HepG2 (cell line): ENCODE measurements around the gene ETS1. TPM values are rescaled to one million over a fixed set of nuclear protein-coding genes. Genes with fewer than 3 reads are reported as not detected.

ENCODE experiments used
- ATAC-seq: fragments of 200-7000 bp; cut with Tn5 transposase; 3 replicates; pipeline ENCODE4 v1.9.1; 2020; ENCODE audit warnings: mild to moderate bottlenecking, moderate library complexity
- BruUV-seq: library from RNA; stranded (reverse); fragments of 400-500 nt; replicated peaks from 2 replicates; lab custom pipeline; 2021; lab: Mats Ljungman, UMichigan
- CTCF ChIA-PET: fragments of 300-600 bp; formaldehyde crosslinking; extraction: SDS; loops from one replicate; lab custom pipeline; 2021; ENCODE audit warnings: low total read pairs, inconsistent platforms, low intra/inter-chr PET ratio; lab: Yijun Ruan, JAX
- POLR2A ChIA-PET: fragments of 350-600 bp; sonication (Branson Sonifier 250); formaldehyde crosslinking; loops from one replicate; lab custom pipeline; 2020; ENCODE audit warnings: antibody characterized with exemption, inconsistent platforms; lab: Yijun Ruan, JAX
- DNase-seq: peaks from one replicate; pipeline ENCODE4 v3.0.0-alpha.2; 2015; ENCODE audit warnings: low spot score
- FAIRE-seq: peaks from 3 replicates; lab custom pipeline; 2011; peaks lifted over from hg19 to GRCh38; lab: Jason Lieb, UNC
- H2AFZ ChIP-seq: one replicate; pipeline ENCODE4 v1.6.1; 2011; ENCODE audit warnings: low read length, inconsistent platforms
- H3K27ac ChIP-seq: fragments of 300-600 bp; 3 replicates; pipeline ENCODE4 v1.8.0; 2011; ENCODE audit warnings: mixed run types, mild to moderate bottlenecking, mixed read lengths, low read length, inconsistent platforms; ENCODE audit not compliant: insufficient read depth; ENCODE audit errors: extremely low read length
- H3K27me3 ChIP-seq, 2 experiments: fragments of 200-600 bp in 1 of 2; 2 replicates in 1 of 2; 3 replicates in 1 of 2; pipeline versions ENCODE4 v1.6.0 to v1.8.0; 2011; ENCODE audit warnings: low read length in 2 of 2, mild to moderate bottlenecking in 2 of 2, moderate library complexity in 2 of 2, inconsistent platforms in 1 of 2; ENCODE audit not compliant: insufficient read depth in 2 of 2, control insufficient read depth in 1 of 2
- H3K36me3 ChIP-seq, 2 experiments: fragments of 200-600 bp in 1 of 2; replicated peaks in 1 of 2; 2 replicates in 1 of 2; 3 replicates in 1 of 2; pipeline versions ENCODE4 v1.5.1 to v1.8.0; 2011; ENCODE audit warnings: low read length in 2 of 2, inconsistent platforms in 1 of 2; ENCODE audit not compliant: insufficient read depth in 2 of 2, control insufficient read depth in 1 of 2
- H3K4me1 ChIP-seq: 2 replicates; pipeline ENCODE4 v1.5.1; 2012; ENCODE audit warnings: low read length, inconsistent platforms; ENCODE audit not compliant: insufficient read depth
- H3K4me2 ChIP-seq: 2 replicates; pipeline ENCODE4 v1.6.0; 2011; ENCODE audit warnings: low read depth, low read length, inconsistent platforms
- H3K4me3 ChIP-seq, 3 experiments: fragments of 200-600 bp in 1 of 3; sonication (generic), shearing (Covaris generic) in 1 of 3; replicated peaks in 1 of 3; 2 replicates each; pipeline ENCODE4 v1.5.1; 2011 to 2016; ENCODE audit warnings: low read length in 3 of 3, inconsistent platforms in 2 of 3, low read depth in 2 of 3, mild to moderate bottlenecking in 2 of 3, control low read depth in 1 of 3, mixed read lengths in 1 of 3; ENCODE audit not compliant: insufficient read depth in 1 of 3
- H3K79me2 ChIP-seq: one replicate; pipeline ENCODE4 v1.6.1; 2011; ENCODE audit warnings: low read length, inconsistent platforms; ENCODE audit not compliant: insufficient read depth
- H3K9ac ChIP-seq: 2 replicates; pipeline ENCODE4 v1.6.0; 2011; ENCODE audit warnings: mild to moderate bottlenecking, low read depth, low read length, inconsistent platforms; ENCODE audit not compliant: insufficient read depth
- H3K9me3 ChIP-seq: 2 replicates; pipeline ENCODE4 v1.5.1; 2012; ENCODE audit warnings: mild to moderate bottlenecking, low read length
- H4K20me1 ChIP-seq: 2 replicates; pipeline ENCODE4 v1.6.0; 2011; ENCODE audit warnings: inconsistent platforms, mild to moderate bottlenecking, low read length, moderate library complexity; ENCODE audit not compliant: insufficient read depth
- ATF3 ChIP-seq: sonication (generic); formaldehyde crosslinking; IDR thresholded peaks from 2 replicates; pipeline ENCODE4 v1.4.0; 2020; ENCODE audit warnings: missing genetic modification reagents
- DNMT3B ChIP-seq: conservative IDR thresholded peaks from 2 replicates; pipeline ENCODE4 v1.6.1; 2016; ENCODE audit warnings: missing biosample characterization, control low read depth
- ERF ChIP-seq: IDR thresholded peaks from 2 replicates; pipeline ENCODE4 v1.6.1; 2018; ENCODE audit warnings: missing biosample characterization, missing genetic modification reagents
- FUBP1 ChIP-seq: sonication (generic); formaldehyde crosslinking; IDR thresholded peaks from 2 replicates; pipeline ENCODE4 v1.5.1; 2020; ENCODE audit warnings: missing genetic modification reagents, mild to moderate bottlenecking, borderline replicate concordance
- GATAD1 ChIP-seq: IDR thresholded peaks from 2 replicates; pipeline ENCODE4 v1.6.1; 2016; ENCODE audit warnings: missing genetic modification reagents, missing compliant biosample characterization
- HOXA5 ChIP-seq: sonication (generic); formaldehyde crosslinking; IDR thresholded peaks from 2 replicates; pipeline ENCODE4 v1.4.0; 2020; ENCODE audit warnings: missing genetic modification reagents
- MXI1 ChIP-seq: IDR thresholded peaks from 3 replicates; pipeline ENCODE4 v1.6.1; 2012; ENCODE audit warnings: low read depth, low read length, inconsistent platforms, borderline replicate concordance
- NCOA1 ChIP-seq: sonication (generic); formaldehyde crosslinking; IDR thresholded peaks from 2 replicates; pipeline ENCODE4 v1.9.0; 2021; ENCODE audit warnings: missing genetic modification reagents
- SSRP1 ChIP-seq: IDR thresholded peaks from 2 replicates; pipeline ENCODE4 v1.6.1; 2016; ENCODE audit warnings: control low read depth
- UBTF ChIP-seq: sonication (generic); formaldehyde crosslinking; IDR thresholded peaks from 2 replicates; pipeline ENCODE4 v1.4.0; 2020; ENCODE audit warnings: mild to moderate bottlenecking, missing genetic modification reagents
- YEATS2 ChIP-seq: sonication (generic); formaldehyde crosslinking; IDR thresholded peaks from 2 replicates; pipeline ENCODE4 v1.4.0; 2020; ENCODE audit warnings: missing genetic modification reagents, borderline replicate concordance
- ZC3H13 ChIP-seq: sonication (generic); formaldehyde crosslinking; IDR thresholded peaks from 2 replicates; pipeline ENCODE4 v1.8.1; 2023; ENCODE audit warnings: mild to moderate bottlenecking, missing genetic modification reagents, moderate library complexity
- ZFAT ChIP-seq: sonication (generic); formaldehyde crosslinking; conservative IDR thresholded peaks from 2 replicates; pipeline ENCODE4 v1.8.1; 2023; ENCODE audit warnings: missing genetic modification reagents, inconsistent platforms
- ZNF687 ChIP-seq: sonication (generic); formaldehyde crosslinking; IDR thresholded peaks from 2 replicates; pipeline ENCODE4 v1.5.1; 2020; ENCODE audit warnings: mild to moderate bottlenecking, missing genetic modification reagents, moderate library complexity
- WGBS: methylation state at CpG from one replicate; pipeline ENCODE4 v1.1.6; 2017; ENCODE audit warnings: low lambda C conversion rate; 5-methylcytosine and 5-hydroxymethylcytosine counted together
- in situ Hi-C: cut with HindIII; loops from 2 replicates; pipeline ENCODE4 v1.10.0; 2017; ENCODE audit warnings: low pct_unique_long_range_greater_than_20kb; ENCODE audit not compliant: extremely low pct_ligation_motif_present
- intact Hi-C: fragments of 100-400 bp; cut with micrococcal nuclease; formaldehyde crosslinking; loops from one replicate; pipeline ENCODE4 v1.10.0; 2022; ENCODE audit not compliant: unreplicated experiment
- polyA plus RNA-seq, 8 experiments: library from polyadenylated mRNA; depleted of rRNA in 3 of 8; stranded (reverse) in 7 of 8; unstranded in 1 of 8; fragments of >200 nt; fragmentation: Illumina TruSeq in 4 of 8; extraction: Trizol in 4 of 8; gene quantifications; 2 replicates each; pipeline versions ENCODE4 v1.2.1 to v1.2.3, GENCODE V29; 2011 to 2016; ENCODE audit warnings: low read depth in 4 of 8, missing spikeins in 1 of 8, mixed read lengths in 1 of 8; ENCODE audit not compliant: insufficient read depth in 1 of 8
- total RNA-seq, 5 experiments: library from RNA; depleted of rRNA; stranded (reverse); fragments of >200 nt; fragmentation: Illumina TruSeq; extraction: Trizol; gene quantifications; 2 replicates each; pipeline ENCODE4 v1.2.3, GENCODE V29; 2016; ENCODE audit warnings: low read depth in 1 of 5

Gene ETS1
- total and polyA plus RNA-seq, 2 of the 13 experiments (the other 11 are each of a cell fraction or from before 2014, with no cell fraction given): 0.18 to 0.34 TPM

GRCh38 chr11:128502726-128503125, 84.6 kb downstream of the ETS1 start (continued):
- TF ChIP-seq FUBP1 (CRISPR knock-in tag) (no peak), DNMT3B (CRISPR knock-in tag) (no peak), ZC3H13 (no peak), UBTF (CRISPR knock-in tag) (no peak)

- in situ Hi-C loops: no loop called here
- FAIRE-seq (no peak), ATAC-seq (no peak), DNase-seq (no peak)
- WGBS: 21% methylated on average over 5 of the region's 5 CpGs
- BruUV-seq: no TSS peak
- Histone ChIP-seq H3K4me1 (no peaks in the 10 kb centered on the region), H3K9ac (no peak overlapping the region), H3K4me2 (no peak overlapping the region), H3K27ac (no peak overlapping the region), H3K79me2 (no peaks in the 10 kb centered on the region), H4K20me1 (no peaks in the 10 kb centered on the region), H3K36me3 (no peaks in the 10 kb centered on the region), H3K9me3 (no peaks in the 10 kb centered on the region), H3K4me3 (no peak overlapping the region), H2AFZ (no peak overlapping the region), H3K27me3 (peaks cover 2 to 5% of the 10 kb centered on the region in 2 experiments; a peak in 1 of 5 replicates)
- CTCF ChIA-PET: no interaction called here
- POLR2A ChIA-PET: no interaction called here
- intact Hi-C loops: no loop called here
- TF ChIP-seq GATAD1 (no peak), YEATS2 (CRISPR knock-in tag) (no peak), SSRP1 (CRISPR knock-in tag) (no peak), ZNF687 (no peak), NCOA1 (no peak), ERF (CRISPR knock-in tag) (no peak), MXI1 (no peak), HOXA5 (CRISPR knock-in tag) (no peak), ZFAT (CRISPR knock-in tag) (no peak), ATF3 (CRISPR knock-in tag) (no peak)
These were observed 85.5 kb downstream of the ETS1 start for GRCh38 chr11:128501632-128502549.
